Measurements from ENCODE around the gene LST1. TPM values are rescaled to one million over a fixed set of nuclear protein-coding genes. Genes with fewer than 3 reads are reported as not detected.

LST1 gene
- total RNA-seq, 4 donors from 2014 or later, result 16.3 to 34.2 (median 19.2) TPM

- DNase-seq (ENCODE audit: low spot score) (no peak), ATAC-seq (ENCODE audit: low FRiP score) (no peak)
- TF ChIP-seq CTCF (IDR thresholded peaks at IDR 0.05), result no peak
Measured at GRCh38 chr6:31597006-31597405, 10.9 kb downstream of the LST1 start.

- ATAC-seq (ENCODE audit: low FRiP score) (no peak), DNase-seq (ENCODE audit: low spot score) (no peak)
- no peak for TF ChIP-seq CTCF (IDR thresholded peaks at IDR 0.05)
Measured at GRCh38 chr6:31607317-31607716, 21.2 kb downstream of the LST1 start.

- DNase-seq (ENCODE audit: low spot score), result no peak
- ATAC-seq (ENCODE audit: low FRiP score), result no peak
- TF ChIP-seq CTCF (IDR thresholded peaks at IDR 0.05), result no peak
Measured at GRCh38 chr6:31609519-31610406, 23.7 kb downstream of the LST1 start.

GRCh38 chr6:31610968-31611367, 24.9 kb downstream of the LST1 start:
- ATAC-seq (ENCODE audit: low FRiP score), result no peak
- no peak for DNase-seq (ENCODE audit: low spot score)
- no peak for TF ChIP-seq CTCF (IDR thresholded peaks at IDR 0.05)

GRCh38 chr6:31614075-31614619, 28.1 kb downstream of the LST1 start:
- ATAC-seq (ENCODE audit: low FRiP score) (no peak), DNase-seq (ENCODE audit: low spot score) (no peak)
- TF ChIP-seq CTCF (IDR thresholded peaks at IDR 0.05), result no peak

GRCh38 chr6:31614684-31615578, 28.9 kb downstream of the LST1 start, which contains the start of gene AIF1:
Gene AIF1 (plus strand): TSS chr6:31615234. CDS start chr6:31615330, 96 bp downstream.
- no peak for DNase-seq (ENCODE audit: low spot score)
- ATAC-seq (ENCODE audit: low FRiP score), result no peak
- no peak for TF ChIP-seq CTCF (IDR thresholded peaks at IDR 0.05)
